Measurements from ENCODE around the gene HES7. TPM values are rescaled to one million over a fixed set of nuclear protein-coding genes. Genes with fewer than 3 reads are reported as not detected.
A peak's percentile ranks its signal among the peaks of the same experiment; 100 is the strongest.

The HES7 gene
- total and polyA plus RNA-seq, 9 of the 15 experiments (the other 6 are each of a cell fraction or from before 2014, with no cell fraction given), result 0.03 to 1.7 (median 0.14) TPM; not detected in 1

- TF ChIP-seq PRDM10 (IDR thresholded peaks at IDR 0.05; ENCODE audit: partially characterized antibody) (no peak), YY1 (IDR thresholded peaks at IDR 0.05; ENCODE audit: borderline replicate concordance in 1 of 3, control insufficient read depth in 1 of 3, extremely low read depth in 1 of 3, insufficient read depth in 3 of 3, insufficient read length in 1 of 3, insufficient replicate concordance in 2 of 3, low read depth in 1 of 3, low read length in 2 of 3) (peak in 1 of 3 experiments; percentile 12)
- TF ChIP-seq, protein P1, sequence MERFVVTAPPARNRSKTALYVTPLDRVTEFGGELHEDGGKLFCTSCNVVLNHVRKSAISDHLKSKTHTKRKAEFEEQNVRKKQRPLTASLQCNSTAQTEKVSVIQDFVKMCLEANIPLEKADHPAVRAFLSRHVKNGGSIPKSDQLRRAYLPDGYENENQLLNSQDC (CRISPR knock-in tag; IDR thresholded peaks at IDR 0.05), result peak; percentile 63; the same call in 1 of the 2 replicates
- TF ChIP-seq, protein P2, sequence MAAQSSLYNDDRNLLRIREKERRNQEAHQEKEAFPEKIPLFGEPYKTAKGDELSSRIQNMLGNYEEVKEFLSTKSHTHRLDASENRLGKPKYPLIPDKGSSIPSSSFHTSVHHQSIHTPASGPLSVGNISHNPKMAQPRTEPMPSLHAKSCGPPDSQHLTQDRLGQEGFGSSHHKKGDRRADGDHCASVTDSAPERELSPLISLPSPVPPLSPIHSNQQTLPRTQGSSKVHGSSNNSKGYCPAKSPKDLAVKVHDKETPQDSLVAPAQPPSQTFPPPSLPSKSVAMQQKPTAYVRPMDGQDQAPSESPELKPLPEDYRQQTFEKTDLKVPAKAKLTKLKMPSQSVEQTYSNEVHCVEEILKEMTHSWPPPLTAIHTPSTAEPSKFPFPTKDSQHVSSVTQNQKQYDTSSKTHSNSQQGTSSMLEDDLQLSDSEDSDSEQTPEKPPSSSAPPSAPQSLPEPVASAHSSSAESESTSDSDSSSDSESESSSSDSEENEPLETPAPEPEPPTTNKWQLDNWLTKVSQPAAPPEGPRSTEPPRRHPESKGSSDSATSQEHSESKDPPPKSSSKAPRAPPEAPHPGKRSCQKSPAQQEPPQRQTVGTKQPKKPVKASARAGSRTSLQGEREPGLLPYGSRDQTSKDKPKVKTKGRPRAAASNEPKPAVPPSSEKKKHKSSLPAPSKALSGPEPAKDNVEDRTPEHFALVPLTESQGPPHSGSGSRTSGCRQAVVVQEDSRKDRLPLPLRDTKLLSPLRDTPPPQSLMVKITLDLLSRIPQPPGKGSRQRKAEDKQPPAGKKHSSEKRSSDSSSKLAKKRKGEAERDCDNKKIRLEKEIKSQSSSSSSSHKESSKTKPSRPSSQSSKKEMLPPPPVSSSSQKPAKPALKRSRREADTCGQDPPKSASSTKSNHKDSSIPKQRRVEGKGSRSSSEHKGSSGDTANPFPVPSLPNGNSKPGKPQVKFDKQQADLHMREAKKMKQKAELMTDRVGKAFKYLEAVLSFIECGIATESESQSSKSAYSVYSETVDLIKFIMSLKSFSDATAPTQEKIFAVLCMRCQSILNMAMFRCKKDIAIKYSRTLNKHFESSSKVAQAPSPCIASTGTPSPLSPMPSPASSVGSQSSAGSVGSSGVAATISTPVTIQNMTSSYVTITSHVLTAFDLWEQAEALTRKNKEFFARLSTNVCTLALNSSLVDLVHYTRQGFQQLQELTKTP (IDR thresholded peaks at IDR 0.05; ENCODE audit: low read depth in 1 of 2, partially characterized antibody in 2 of 2), result no peak
Measured at GRCh38 chr17:8125154-8125946, 1.4 kb upstream of the HES7 start (continued).

Data from K562 (cell line).